ENCODE measurements around the gene MYO1C. TPM values are rescaled to one million over a fixed set of nuclear protein-coding genes. Genes with fewer than 3 reads are reported as not detected.

MYO1C gene
- total RNA-seq, 1 experiment from 2014 or later = 227 TPM

DNA sequence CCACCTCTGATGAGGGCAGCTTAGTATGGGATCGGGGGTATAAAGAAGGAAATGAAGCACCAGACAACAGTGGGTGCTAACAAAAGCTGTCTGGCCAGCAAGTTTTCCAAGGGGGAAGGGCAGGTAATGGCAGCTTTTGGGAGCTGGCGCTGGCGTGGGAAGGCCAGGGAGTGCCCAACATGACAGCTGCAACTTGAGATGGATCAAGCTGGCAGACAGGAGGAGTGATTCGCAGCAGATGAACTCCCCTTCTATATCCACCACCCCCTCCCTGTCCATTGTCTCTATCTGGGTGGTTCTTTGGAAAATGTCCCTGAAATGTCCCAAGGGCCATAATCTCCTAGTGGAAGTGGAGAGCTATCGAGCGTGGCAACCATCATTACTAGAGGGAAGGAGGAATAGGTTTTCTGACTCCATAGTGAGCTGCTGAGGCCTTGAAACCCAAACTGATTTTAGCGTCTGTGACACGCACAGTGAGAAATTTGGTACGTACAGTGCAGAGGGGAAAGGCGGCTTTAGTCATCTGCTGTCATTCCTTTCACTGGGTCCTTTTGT, 28.7 kb upstream of the MYO1C start:
- intact Hi-C loops (cut with micrococcal nuclease) = no loop called here
- Histone ChIP-seq H3K36me3 (ENCODE audit: control insufficient read depth in 1 of 2, insufficient read depth in 2 of 2, low read length in 2 of 2) (peaks cover 8 to 19% of the 10 kb centered on the region in 2 experiments; a peak in 2 of 4 replicates), H3K4me2 (ENCODE audit: low read length) (no peak overlapping the region), H4K20me1 (ENCODE audit: insufficient read depth) (no peaks in the 10 kb centered on the region), H3K9me2 (ENCODE audit: insufficient read depth) (no peaks in the 10 kb centered on the region), H3K27ac (ENCODE audit: low read depth, low read length) (no peak overlapping the region), H3K4me3 (replicated peaks in 1 of 2; ENCODE audit: low read depth in 1 of 2, low read length in 2 of 2) (no peak overlapping the region), H3K9me3 (ENCODE audit: control insufficient read depth in 1 of 2, insufficient read depth in 1 of 2, low read depth in 1 of 2, low read length in 2 of 2) (no peaks in the 10 kb centered on the region), H3K9ac (ENCODE audit: low read length) (no peak overlapping the region), H3K27me3 (ENCODE audit: insufficient read depth, low read length) (no peaks in the 10 kb centered on the region), H3K4me1 (ENCODE audit: control insufficient read depth in 1 of 2, insufficient read depth in 2 of 2, low read length in 2 of 2) (peaks cover 8 to 11% of the 10 kb centered on the region in 2 experiments; a peak in 3 of 4 replicates), H2AFZ (ENCODE audit: low read depth, low read length, poor library complexity, severe bottlenecking) (no peak overlapping the region), H3K79me2 (ENCODE audit: insufficient read depth, low read length) (peaks cover 18% of the 10 kb centered on the region)
- POLR2A ChIA-PET = no interaction called here
- CTCF ChIA-PET = interaction anchor here (1.3 kb wide), 1 partner anchor 12 kb away, joined by 3 read pairs; no protein-coding TSS in a partner anchor
- no peak for DNase-seq (ENCODE audit: low read depth, low spot score)
- no peak for ATAC-seq
- BruUV-seq (replicated peaks) = no TSS peak
- TF ChIP-seq, protein P1, sequence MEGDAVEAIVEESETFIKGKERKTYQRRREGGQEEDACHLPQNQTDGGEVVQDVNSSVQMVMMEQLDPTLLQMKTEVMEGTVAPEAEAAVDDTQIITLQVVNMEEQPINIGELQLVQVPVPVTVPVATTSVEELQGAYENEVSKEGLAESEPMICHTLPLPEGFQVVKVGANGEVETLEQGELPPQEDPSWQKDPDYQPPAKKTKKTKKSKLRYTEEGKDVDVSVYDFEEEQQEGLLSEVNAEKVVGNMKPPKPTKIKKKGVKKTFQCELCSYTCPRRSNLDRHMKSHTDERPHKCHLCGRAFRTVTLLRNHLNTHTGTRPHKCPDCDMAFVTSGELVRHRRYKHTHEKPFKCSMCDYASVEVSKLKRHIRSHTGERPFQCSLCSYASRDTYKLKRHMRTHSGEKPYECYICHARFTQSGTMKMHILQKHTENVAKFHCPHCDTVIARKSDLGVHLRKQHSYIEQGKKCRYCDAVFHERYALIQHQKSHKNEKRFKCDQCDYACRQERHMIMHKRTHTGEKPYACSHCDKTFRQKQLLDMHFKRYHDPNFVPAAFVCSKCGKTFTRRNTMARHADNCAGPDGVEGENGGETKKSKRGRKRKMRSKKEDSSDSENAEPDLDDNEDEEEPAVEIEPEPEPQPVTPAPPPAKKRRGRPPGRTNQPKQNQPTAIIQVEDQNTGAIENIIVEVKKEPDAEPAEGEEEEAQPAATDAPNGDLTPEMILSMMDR (IDR thresholded peaks at IDR 0.05 in 2 of 3, conservative IDR thresholded peaks at IDR 0.05 in 1 of 3; ENCODE audit: borderline replicate concordance in 1 of 3, insufficient read depth in 1 of 3, low read depth in 2 of 3, low read length in 2 of 3) = no peak
- TF ChIP-seq, protein P2, sequence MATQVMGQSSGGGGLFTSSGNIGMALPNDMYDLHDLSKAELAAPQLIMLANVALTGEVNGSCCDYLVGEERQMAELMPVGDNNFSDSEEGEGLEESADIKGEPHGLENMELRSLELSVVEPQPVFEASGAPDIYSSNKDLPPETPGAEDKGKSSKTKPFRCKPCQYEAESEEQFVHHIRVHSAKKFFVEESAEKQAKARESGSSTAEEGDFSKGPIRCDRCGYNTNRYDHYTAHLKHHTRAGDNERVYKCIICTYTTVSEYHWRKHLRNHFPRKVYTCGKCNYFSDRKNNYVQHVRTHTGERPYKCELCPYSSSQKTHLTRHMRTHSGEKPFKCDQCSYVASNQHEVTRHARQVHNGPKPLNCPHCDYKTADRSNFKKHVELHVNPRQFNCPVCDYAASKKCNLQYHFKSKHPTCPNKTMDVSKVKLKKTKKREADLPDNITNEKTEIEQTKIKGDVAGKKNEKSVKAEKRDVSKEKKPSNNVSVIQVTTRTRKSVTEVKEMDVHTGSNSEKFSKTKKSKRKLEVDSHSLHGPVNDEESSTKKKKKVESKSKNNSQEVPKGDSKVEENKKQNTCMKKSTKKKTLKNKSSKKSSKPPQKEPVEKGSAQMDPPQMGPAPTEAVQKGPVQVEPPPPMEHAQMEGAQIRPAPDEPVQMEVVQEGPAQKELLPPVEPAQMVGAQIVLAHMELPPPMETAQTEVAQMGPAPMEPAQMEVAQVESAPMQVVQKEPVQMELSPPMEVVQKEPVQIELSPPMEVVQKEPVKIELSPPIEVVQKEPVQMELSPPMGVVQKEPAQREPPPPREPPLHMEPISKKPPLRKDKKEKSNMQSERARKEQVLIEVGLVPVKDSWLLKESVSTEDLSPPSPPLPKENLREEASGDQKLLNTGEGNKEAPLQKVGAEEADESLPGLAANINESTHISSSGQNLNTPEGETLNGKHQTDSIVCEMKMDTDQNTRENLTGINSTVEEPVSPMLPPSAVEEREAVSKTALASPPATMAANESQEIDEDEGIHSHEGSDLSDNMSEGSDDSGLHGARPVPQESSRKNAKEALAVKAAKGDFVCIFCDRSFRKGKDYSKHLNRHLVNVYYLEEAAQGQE (IDR thresholded peaks at IDR 0.05; ENCODE audit: low read depth) = no peak
- no peak for TF ChIP-seq FOSL1 (IDR thresholded peaks at IDR 0.05; ENCODE audit: low read depth)
- no peak for TF ChIP-seq CBX3 (IDR thresholded peaks at IDR 0.05; ENCODE audit: low read depth)
- TF ChIP-seq ZFX (IDR thresholded peaks at IDR 0.05) = no peak
- RAD21 ChIA-PET (ENCODE audit: low non-redundant PET in 1 of 2, low total read pairs in 2 of 2, uncharacterized antibody in 2 of 2, unreplicated experiment in 2 of 2) = no interaction called here

Measured in HCT116 (cell line).